ENCODE measurements around the gene SERPINB1. TPM values are rescaled to one million over a fixed set of nuclear protein-coding genes. Genes with fewer than 3 reads are reported as not detected.

SERPINB1 gene
- total and polyA plus RNA-seq, 2 experiments from 2014 or later = 5.6 to 6.5 TPM

DNA sequence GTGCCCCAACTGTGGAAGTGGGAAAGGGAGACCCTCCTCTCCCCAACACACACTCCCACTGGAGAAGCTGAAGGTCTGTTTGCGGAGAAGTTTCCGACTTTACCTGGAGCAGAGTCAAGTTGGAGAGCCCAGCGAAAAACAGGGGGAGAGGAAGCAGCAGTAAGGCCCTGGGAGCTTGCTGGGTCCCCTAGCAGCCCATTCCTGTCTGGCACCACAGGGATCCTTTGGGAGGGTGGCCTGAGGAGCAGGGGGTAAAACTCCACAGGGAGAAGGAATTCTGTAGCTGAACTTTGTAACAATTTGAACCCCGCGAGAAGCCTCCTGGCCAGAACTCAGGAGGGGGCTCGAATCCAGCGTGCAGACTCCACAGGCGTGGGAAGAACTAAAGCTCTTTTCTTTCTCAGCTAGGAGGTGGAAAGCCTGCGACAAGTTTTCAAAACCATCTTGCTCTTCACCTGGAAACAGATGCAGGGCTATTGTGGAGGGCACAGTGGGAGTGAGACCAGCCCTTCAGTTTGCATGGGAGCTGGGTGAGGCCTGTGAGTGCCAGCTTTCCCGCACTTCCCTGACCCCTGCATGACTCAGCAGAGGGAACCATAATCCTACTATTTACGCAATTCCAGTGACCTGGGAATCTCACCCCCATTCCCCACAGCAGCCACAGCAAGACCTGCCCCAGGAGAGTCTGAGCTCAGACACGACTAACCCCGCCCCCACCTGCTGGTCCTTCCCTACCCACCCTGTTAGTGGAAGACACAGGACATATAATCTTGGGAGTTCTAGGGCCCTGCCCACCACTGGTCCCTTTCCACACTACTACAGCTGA is 35.6 kb upstream of the SERPINB1 start:
- peak overlapping the region; percentile 84; the same call in 2 of the 3 replicates for H3K4me3 Mint-ChIP-seq
- H3K4me2 ChIP-seq = peak overlapping the region; percentile 92
- no peaks in the 10 kb centered on the region for H4K20me1 ChIP-seq (replicated peaks; ENCODE audit: insufficient read depth)
- ATAC-seq = peak; percentile 27
- peaks cover 27% of the 10 kb centered on the region for H3K27me3 Mint-ChIP-seq (ENCODE audit: insufficient read depth, low read depth, poor library complexity)
- DNase-seq (ENCODE audit: low spot score) = no peak
- H2AFZ ChIP-seq = peak overlapping the region; percentile 80
- TF ChIP-seq EZH2 (IDR thresholded peaks at IDR 0.05; ENCODE audit: low read depth, unreplicated experiment) (no peak), ZNF114 (CRISPR knock-in tag; IDR thresholded peaks at IDR 0.05) (no peak), NANOG (IDR thresholded peaks at IDR 0.05; ENCODE audit: borderline replicate concordance) (no peak)
- TF ChIP-seq, protein P1, sequence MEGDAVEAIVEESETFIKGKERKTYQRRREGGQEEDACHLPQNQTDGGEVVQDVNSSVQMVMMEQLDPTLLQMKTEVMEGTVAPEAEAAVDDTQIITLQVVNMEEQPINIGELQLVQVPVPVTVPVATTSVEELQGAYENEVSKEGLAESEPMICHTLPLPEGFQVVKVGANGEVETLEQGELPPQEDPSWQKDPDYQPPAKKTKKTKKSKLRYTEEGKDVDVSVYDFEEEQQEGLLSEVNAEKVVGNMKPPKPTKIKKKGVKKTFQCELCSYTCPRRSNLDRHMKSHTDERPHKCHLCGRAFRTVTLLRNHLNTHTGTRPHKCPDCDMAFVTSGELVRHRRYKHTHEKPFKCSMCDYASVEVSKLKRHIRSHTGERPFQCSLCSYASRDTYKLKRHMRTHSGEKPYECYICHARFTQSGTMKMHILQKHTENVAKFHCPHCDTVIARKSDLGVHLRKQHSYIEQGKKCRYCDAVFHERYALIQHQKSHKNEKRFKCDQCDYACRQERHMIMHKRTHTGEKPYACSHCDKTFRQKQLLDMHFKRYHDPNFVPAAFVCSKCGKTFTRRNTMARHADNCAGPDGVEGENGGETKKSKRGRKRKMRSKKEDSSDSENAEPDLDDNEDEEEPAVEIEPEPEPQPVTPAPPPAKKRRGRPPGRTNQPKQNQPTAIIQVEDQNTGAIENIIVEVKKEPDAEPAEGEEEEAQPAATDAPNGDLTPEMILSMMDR (conservative IDR thresholded peaks at IDR 0.05; ENCODE audit: low read depth in 2 of 2) = no peak
- peaks cover 31% of the 10 kb centered on the region for H3K4me1 ChIP-seq (ENCODE audit: insufficient read depth)
- peak overlapping the region; percentile 46; the same call in 1 of the 2 replicates for H3K27ac ChIP-seq (ENCODE audit: low read depth)
- H3K4me1 Mint-ChIP-seq = peaks cover 46% of the 10 kb centered on the region
- no peaks in the 10 kb centered on the region for H3K36me3 ChIP-seq (ENCODE audit: insufficient read depth)
- no peaks in the 10 kb centered on the region for H3K79me2 ChIP-seq (replicated peaks; ENCODE audit: insufficient read depth)
- H3K36me3 Mint-ChIP-seq (ENCODE audit: low read depth) = 0 out of 3 replicates have a peak, but pooled peaks cover 2% of the 10 kb centered on the region
- H3K9me2 ChIP-seq (ENCODE audit: insufficient read depth) = peaks cover 5% of the 10 kb centered on the region; the same call in 1 of the 2 replicates
- H3K27me3 ChIP-seq (ENCODE audit: insufficient read depth) = peaks cover 12% of the 10 kb centered on the region; the same call in 1 of the 2 replicates
- peak overlapping the region; percentile 90; the same call in 1 of the 2 replicates for H3K4me3 ChIP-seq
- peak overlapping the region; percentile 84 for H3K27ac Mint-ChIP-seq
- H3F3A ChIP-seq (replicated peaks; ENCODE audit: low read depth) = 0 out of 2 replicates have a peak, but pooled peaks cover 9% of the 10 kb centered on the region
- peaks cover 3% of the 10 kb centered on the region; the same call in 2 of the 3 replicates for H3K9me3 Mint-ChIP-seq

- peak overlapping the region; percentile 46; the same call in 1 of the 2 replicates for H3K27ac ChIP-seq (ENCODE audit: low read depth)
Observed at GRCh38 chr6:2876210-2877056, 34.8 kb upstream of the SERPINB1 start.

More at GRCh38 chr6:2876210-2877056, 34.8 kb upstream of the SERPINB1 start:
- Mint-ChIP-seq H3K4me1 (peaks cover 47% of the 10 kb centered on the region), H3K27ac (peak overlapping the region; percentile 84; the same call in 1 of the 2 replicates), H3K27me3 (ENCODE audit: insufficient read depth, low read depth, poor library complexity) (peaks cover 27% of the 10 kb centered on the region), H3K36me3 (ENCODE audit: low read depth) (0 out of 3 replicates have a peak, but pooled peaks cover 6% of the 10 kb centered on the region), H3K9me3 (no peaks in the 10 kb centered on the region; the same call in 1 of the 3 replicates), H3K4me3 (peak overlapping the region; percentile 84)
- peaks cover 12% of the 10 kb centered on the region; the same call in 1 of the 2 replicates for H3K27me3 ChIP-seq (ENCODE audit: insufficient read depth)
- H3K36me3 ChIP-seq (ENCODE audit: insufficient read depth) = no peaks in the 10 kb centered on the region
- H3K4me1 ChIP-seq (ENCODE audit: insufficient read depth) = peaks cover 31% of the 10 kb centered on the region
- 0 out of 2 replicates have a peak, but pooled peaks have one; percentile 11 for TF ChIP-seq CREB1 (CRISPR knock-in tag; IDR thresholded peaks at IDR 0.05; ENCODE audit: low read depth)
- TF ChIP-seq NANOG (IDR thresholded peaks at IDR 0.05; ENCODE audit: borderline replicate concordance) = no peak
- TF ChIP-seq, protein P1 (conservative IDR thresholded peaks at IDR 0.05; ENCODE audit: low read depth in 2 of 2) = no peak; a peak in 1 of 4 replicates
- H3K4me3 ChIP-seq = peak overlapping the region; percentile 90
- ATAC-seq (peak; percentile 27), DNase-seq (ENCODE audit: low spot score) (peak; percentile 70)
- 0 out of 2 replicates have a peak, but pooled peaks cover 9% of the 10 kb centered on the region for H3F3A ChIP-seq (replicated peaks; ENCODE audit: low read depth)
- peak overlapping the region; percentile 92 for H3K4me2 ChIP-seq
- peaks cover 5% of the 10 kb centered on the region; the same call in 1 of the 2 replicates for H3K9me2 ChIP-seq (ENCODE audit: insufficient read depth)
- H3K79me2 ChIP-seq (replicated peaks; ENCODE audit: insufficient read depth) = no peaks in the 10 kb centered on the region
- 0 out of 2 replicates have a peak overlapping the region, but pooled peaks have one; percentile 80 for H2AFZ ChIP-seq
- H4K20me1 ChIP-seq (replicated peaks; ENCODE audit: insufficient read depth) = no peaks in the 10 kb centered on the region

Measured in GM23338 (cell line).